COLO829 (cell line): ENCODE results near the gene KCP.

Experiments
- DNase-seq: peaks from one replicate; pipeline ENCODE4 v3.0.0; 2012; ENCODE audit warnings: low spot score

KCP gene

DNA sequence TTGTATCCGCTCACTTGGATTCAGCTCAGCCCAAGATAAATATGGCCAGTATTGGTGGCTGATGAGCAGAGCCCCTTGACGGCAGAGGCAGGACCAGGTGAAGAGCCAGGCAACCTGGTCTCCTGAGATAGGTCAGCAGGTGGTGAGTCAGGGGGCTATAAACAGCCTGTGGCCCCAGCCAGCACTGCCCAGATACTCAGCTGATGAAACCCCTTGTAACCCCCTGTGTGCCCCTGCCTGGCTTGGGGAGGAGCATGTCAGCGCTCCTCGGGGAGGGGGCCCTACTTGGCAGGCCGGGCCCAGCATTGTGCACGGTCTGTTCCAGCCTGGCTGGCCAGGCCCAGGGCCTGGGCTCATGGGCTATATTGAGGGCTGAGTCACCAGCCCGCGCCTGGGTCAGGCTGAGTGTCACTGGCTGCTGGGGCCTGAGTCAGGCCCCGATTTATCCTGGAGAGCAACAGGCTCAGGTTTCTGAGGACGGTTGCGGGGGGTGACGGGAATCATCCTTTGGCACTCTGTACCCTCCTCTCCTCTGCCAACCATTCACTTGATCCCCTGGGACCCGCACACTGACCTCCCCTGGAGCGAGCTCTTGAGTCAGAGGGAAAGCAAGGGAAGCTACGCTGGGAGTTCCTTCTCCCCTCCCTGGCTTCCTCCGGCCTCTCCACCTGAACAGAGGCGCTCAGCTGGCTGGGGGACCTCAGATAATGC, 83.1 kb downstream of the KCP start:
- no peak for DNase-seq

DNA sequence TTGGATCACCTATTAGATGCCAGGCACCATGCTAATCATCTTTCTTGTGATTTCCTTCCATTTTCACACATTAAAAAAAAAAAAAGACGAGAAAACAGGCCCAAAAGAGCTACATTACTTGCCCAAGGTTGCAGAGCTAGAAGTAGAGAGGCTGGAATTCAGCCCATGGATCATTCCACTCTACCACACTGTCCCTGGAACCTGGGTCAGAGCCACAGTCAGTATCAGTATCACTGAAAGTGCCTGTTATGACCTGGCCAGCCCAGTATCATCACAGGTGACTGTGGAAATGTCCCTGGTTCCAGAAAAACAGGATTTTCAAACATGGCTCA, 83.6 kb downstream of the KCP start:
- no peak for DNase-seq
